ENCODE data around the gene DMD. TPM values are rescaled to one million over a fixed set of nuclear protein-coding genes. Genes with fewer than 3 reads are reported as not detected.
A peak's percentile ranks its signal among the peaks of the same experiment; 100 is the strongest.

Gene DMD
- total and polyA plus RNA-seq, 2 donors from 2014 or later = 4.2 to 17.9 TPM

DNA sequence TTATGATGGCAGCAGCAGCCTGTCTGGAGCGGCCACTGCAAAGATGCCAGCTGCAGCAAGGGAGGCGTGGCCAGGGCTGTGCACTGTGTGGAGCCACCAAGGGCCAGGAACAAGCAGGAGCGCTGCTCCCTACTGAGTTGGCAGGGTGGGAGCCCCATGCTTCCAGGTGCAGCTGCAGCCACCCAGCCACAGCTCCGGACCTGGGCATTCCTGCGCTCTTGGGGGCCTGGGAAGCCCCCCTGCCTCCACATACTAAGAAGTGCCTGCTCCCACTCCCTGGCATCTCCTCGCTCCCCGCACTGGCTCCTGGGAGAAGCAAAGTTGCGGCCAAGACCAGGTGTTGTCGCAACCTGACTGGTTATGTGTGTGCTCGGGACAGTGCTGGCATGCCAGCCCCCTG is 619.8 kb downstream of the DMD start:
- intact Hi-C loops (cut with DNase I) = no loop called here
- H3K4me3 ChIP-seq (ENCODE audit: low read length in 3 of 3) = no peak overlapping the region
- no peaks in the 10 kb centered on the region for H3K27me3 ChIP-seq (ENCODE audit: control insufficient read depth, insufficient read depth, low read length)
- H3K9me3 ChIP-seq (ENCODE audit: control insufficient read depth in 2 of 3, insufficient read depth in 1 of 3, low read length in 3 of 3) = no peaks in the 10 kb centered on the region
- DNase-seq = peak in 1 of 5 donors; percentile 60
- no peak overlapping the region for H3K9ac ChIP-seq (ENCODE audit: low read length in 3 of 3)
- no peaks in the 10 kb centered on the region for H3K36me3 ChIP-seq (ENCODE audit: control insufficient read depth in 2 of 3, insufficient read depth in 3 of 3, low read length in 3 of 3)
- no peak overlapping the region for H3K27ac ChIP-seq (ENCODE audit: low read depth in 2 of 2, low read length in 2 of 2)
- H3K4me1 ChIP-seq (ENCODE audit: control insufficient read depth in 2 of 3, insufficient read depth in 2 of 3, low read depth in 1 of 3, low read length in 3 of 3) = no peaks in the 10 kb centered on the region
- TF ChIP-seq, protein P1, sequence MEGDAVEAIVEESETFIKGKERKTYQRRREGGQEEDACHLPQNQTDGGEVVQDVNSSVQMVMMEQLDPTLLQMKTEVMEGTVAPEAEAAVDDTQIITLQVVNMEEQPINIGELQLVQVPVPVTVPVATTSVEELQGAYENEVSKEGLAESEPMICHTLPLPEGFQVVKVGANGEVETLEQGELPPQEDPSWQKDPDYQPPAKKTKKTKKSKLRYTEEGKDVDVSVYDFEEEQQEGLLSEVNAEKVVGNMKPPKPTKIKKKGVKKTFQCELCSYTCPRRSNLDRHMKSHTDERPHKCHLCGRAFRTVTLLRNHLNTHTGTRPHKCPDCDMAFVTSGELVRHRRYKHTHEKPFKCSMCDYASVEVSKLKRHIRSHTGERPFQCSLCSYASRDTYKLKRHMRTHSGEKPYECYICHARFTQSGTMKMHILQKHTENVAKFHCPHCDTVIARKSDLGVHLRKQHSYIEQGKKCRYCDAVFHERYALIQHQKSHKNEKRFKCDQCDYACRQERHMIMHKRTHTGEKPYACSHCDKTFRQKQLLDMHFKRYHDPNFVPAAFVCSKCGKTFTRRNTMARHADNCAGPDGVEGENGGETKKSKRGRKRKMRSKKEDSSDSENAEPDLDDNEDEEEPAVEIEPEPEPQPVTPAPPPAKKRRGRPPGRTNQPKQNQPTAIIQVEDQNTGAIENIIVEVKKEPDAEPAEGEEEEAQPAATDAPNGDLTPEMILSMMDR (IDR thresholded peaks at IDR 0.05; ENCODE audit: borderline replicate concordance, extremely low read depth, insufficient read depth) = no peak
- FAIRE-seq = no peak

DNA sequence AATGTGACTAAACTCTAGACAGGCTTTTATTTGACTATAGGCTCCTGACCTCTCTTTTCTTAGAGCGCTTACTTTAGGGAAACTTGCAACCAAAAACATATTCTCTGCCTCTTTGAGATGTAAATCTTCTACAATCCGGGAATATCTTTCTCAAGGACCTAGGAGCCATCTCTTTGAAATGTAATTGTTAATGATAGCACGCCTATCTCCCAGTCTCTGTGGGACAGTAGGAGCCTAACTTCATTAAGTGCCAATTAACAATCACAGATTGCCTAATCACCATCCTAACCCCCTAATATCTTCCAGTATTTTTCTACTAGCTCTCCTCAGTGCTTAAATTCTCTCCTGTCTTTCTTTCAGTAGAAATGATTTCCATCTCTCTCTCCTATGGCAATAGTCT is 628.6 kb downstream of the DMD start:
- H3K4me1 ChIP-seq (ENCODE audit: control insufficient read depth in 2 of 3, insufficient read depth in 2 of 3, low read depth in 1 of 3, low read length in 3 of 3) = no peaks in the 10 kb centered on the region
- H3K27ac ChIP-seq (ENCODE audit: low read depth in 2 of 2, low read length in 2 of 2) = no peak overlapping the region
- intact Hi-C loops (cut with DNase I) = no loop called here
- H3K9ac ChIP-seq (ENCODE audit: low read length in 3 of 3) = no peak overlapping the region
- no peaks in the 10 kb centered on the region for H3K9me3 ChIP-seq (ENCODE audit: control insufficient read depth in 2 of 3, insufficient read depth in 1 of 3, low read length in 3 of 3)
- DNase-seq (no peak), FAIRE-seq (no peak)
- H3K36me3 ChIP-seq (ENCODE audit: control insufficient read depth in 2 of 3, insufficient read depth in 3 of 3, low read length in 3 of 3) = no peaks in the 10 kb centered on the region
- H3K27me3 ChIP-seq (ENCODE audit: control insufficient read depth, insufficient read depth, low read length) = no peaks in the 10 kb centered on the region
- H3K4me3 ChIP-seq (ENCODE audit: low read length in 3 of 3) = no peak overlapping the region
- TF ChIP-seq, protein P1 (IDR thresholded peaks at IDR 0.05; ENCODE audit: borderline replicate concordance, extremely low read depth, insufficient read depth) = no peak

- DNase-seq = no peak
- Histone ChIP-seq H3K36me3 (ENCODE audit: control insufficient read depth in 2 of 3, insufficient read depth in 3 of 3, low read length in 3 of 3) (no peaks in the 10 kb centered on the region), H3K27me3 (ENCODE audit: control insufficient read depth, insufficient read depth, low read length) (no peaks in the 10 kb centered on the region), H3K4me1 (ENCODE audit: control insufficient read depth in 2 of 3, insufficient read depth in 2 of 3, low read depth in 1 of 3, low read length in 3 of 3) (no peaks in the 10 kb centered on the region), H3K4me3 (ENCODE audit: low read length in 3 of 3) (no peak overlapping the region), H3K9me3 (ENCODE audit: control insufficient read depth in 2 of 3, insufficient read depth in 1 of 3, low read length in 3 of 3) (no peaks in the 10 kb centered on the region), H3K27ac (ENCODE audit: low read depth in 2 of 2, low read length in 2 of 2) (no peak overlapping the region), H3K9ac (ENCODE audit: low read length in 3 of 3) (no peak overlapping the region)
- intact Hi-C loops (cut with DNase I) = no loop called here
- TF ChIP-seq, protein P1 (IDR thresholded peaks at IDR 0.05; ENCODE audit: borderline replicate concordance, extremely low read depth, insufficient read depth) = no peak
- FAIRE-seq = no peak
Measured at GRCh38 chrX:32576885-32577284, 634.5 kb downstream of the DMD start.

DNA sequence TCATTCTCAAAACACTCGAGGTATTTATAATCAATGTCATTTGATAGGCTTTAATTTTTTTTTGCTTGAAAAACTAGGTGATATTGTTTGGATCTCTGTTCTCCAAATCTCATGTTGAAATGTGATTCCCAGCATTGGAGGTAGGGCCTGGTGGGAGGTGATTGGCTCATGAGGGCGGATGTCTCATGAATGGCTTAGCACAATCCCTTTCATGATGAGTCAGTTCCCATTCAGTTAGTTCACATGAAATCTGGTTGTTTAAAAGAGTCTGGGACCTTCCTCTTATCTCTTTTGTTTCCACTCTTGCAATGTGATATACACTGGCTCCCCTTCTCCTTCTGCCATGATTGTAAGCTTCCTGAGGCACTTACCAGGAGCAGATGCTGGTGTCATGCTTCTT is 638.7 kb downstream of the DMD start:
- H3K27ac ChIP-seq (ENCODE audit: low read depth in 2 of 2, low read length in 2 of 2) = no peak overlapping the region
- intact Hi-C loops (cut with DNase I) = no loop called here
- no peak overlapping the region for H3K4me3 ChIP-seq (ENCODE audit: low read length in 3 of 3)
- no peaks in the 10 kb centered on the region for H3K36me3 ChIP-seq (ENCODE audit: control insufficient read depth in 2 of 3, insufficient read depth in 3 of 3, low read length in 3 of 3)
- no peak for FAIRE-seq
- DNase-seq = no peak
- no peaks in the 10 kb centered on the region for H3K27me3 ChIP-seq (ENCODE audit: control insufficient read depth, insufficient read depth, low read length)
- TF ChIP-seq, protein P1 (IDR thresholded peaks at IDR 0.05; ENCODE audit: borderline replicate concordance, extremely low read depth, insufficient read depth) = no peak
- no peaks in the 10 kb centered on the region for H3K4me1 ChIP-seq (ENCODE audit: control insufficient read depth in 2 of 3, insufficient read depth in 2 of 3, low read depth in 1 of 3, low read length in 3 of 3)
- no peaks in the 10 kb centered on the region for H3K9me3 ChIP-seq (ENCODE audit: control insufficient read depth in 2 of 3, insufficient read depth in 1 of 3, low read length in 3 of 3)
- H3K9ac ChIP-seq (ENCODE audit: low read length in 3 of 3) = no peak overlapping the region

All from kidney (tissue), 14 donors.